DND-41 (cell line): ENCODE measurements around the gene CAPN5.

Experiments
- ATAC-seq: fragments of 200-7000 bp; cut with Tn5 transposase; 3 replicates; pipeline ENCODE4 v1.9.1; 2021; ENCODE audit warnings: low read depth; ENCODE audit not compliant: insufficient read depth
- DNase-seq: peaks from one replicate; pipeline ENCODE4 v3.0.0-alpha.2; 2020
- H2AFZ ChIP-seq: 2 replicates; pipeline ENCODE4 v1.6.0; 2012; ENCODE audit warnings: low read depth, low read length
- H3K27ac ChIP-seq: 2 replicates; pipeline ENCODE4 v1.5.1; 2012; ENCODE audit warnings: low read length, inconsistent platforms
- H3K27me3 ChIP-seq: fragments of 200-600 bp; sonication (generic); 2 replicates; pipeline ENCODE4 v1.6.0; 2012; ENCODE audit warnings: low read length, mild to moderate bottlenecking, inconsistent platforms; ENCODE audit not compliant: insufficient read depth, poor library complexity
- H3K36me3 ChIP-seq: 2 replicates; pipeline ENCODE4 v1.5.1; 2012; ENCODE audit warnings: low read length, inconsistent platforms; ENCODE audit not compliant: insufficient read depth
- H3K4me1 ChIP-seq: 2 replicates; pipeline ENCODE4 v1.5.1; 2012; ENCODE audit warnings: mild to moderate bottlenecking, low read length; ENCODE audit not compliant: insufficient read depth
- H3K4me2 ChIP-seq: 2 replicates; pipeline ENCODE4 v1.6.0; 2012; ENCODE audit warnings: mild to moderate bottlenecking, moderate library complexity, low read length, inconsistent platforms; ENCODE audit not compliant: insufficient read depth
- H3K4me3 ChIP-seq, 2 experiments: fragments of 200-600 bp in 1 of 2; shearing (Covaris generic) in 1 of 2; 2 replicates each; pipeline ENCODE4 v1.5.1; 2012 to 2016; ENCODE audit warnings: inconsistent platforms in 2 of 2, low read length in 2 of 2, mild to moderate bottlenecking in 2 of 2, low read depth in 1 of 2, moderate library complexity in 1 of 2
- H3K79me2 ChIP-seq: 2 replicates; pipeline ENCODE4 v1.6.0; 2012; ENCODE audit warnings: low read length, inconsistent platforms; ENCODE audit not compliant: insufficient read depth
- H3K9ac ChIP-seq: 2 replicates; pipeline ENCODE4 v1.6.0; 2012; ENCODE audit warnings: low read depth, mild to moderate bottlenecking, inconsistent platforms, low read length, moderate library complexity
- H3K9me3 ChIP-seq: 2 replicates; pipeline ENCODE4 v1.5.1; 2012; ENCODE audit warnings: low read length, moderate library complexity, mild to moderate bottlenecking, inconsistent platforms; ENCODE audit not compliant: insufficient read depth, severe bottlenecking
- H4K20me1 ChIP-seq: 2 replicates; pipeline ENCODE4 v1.6.0; 2012; ENCODE audit warnings: low read length; ENCODE audit not compliant: insufficient read depth
- EZH2 ChIP-seq: IDR thresholded peaks from 3 replicates; pipeline ENCODE4 v1.6.1; 2012; ENCODE audit warnings: borderline replicate concordance, low read depth, mild to moderate bottlenecking, moderate library complexity, low read length, inconsistent platforms; ENCODE audit not compliant: severe bottlenecking
- TF ChIP-seq, protein P1 (sequence below): IDR thresholded peaks from 2 replicates; pipeline ENCODE4 v1.5.1; 2012; ENCODE audit warnings: borderline replicate concordance, low read length, moderate library complexity, mild to moderate bottlenecking; ENCODE audit not compliant: poor library complexity, severe bottlenecking; ENCODE audit errors: extremely low read depth

The CAPN5 gene

DNA sequence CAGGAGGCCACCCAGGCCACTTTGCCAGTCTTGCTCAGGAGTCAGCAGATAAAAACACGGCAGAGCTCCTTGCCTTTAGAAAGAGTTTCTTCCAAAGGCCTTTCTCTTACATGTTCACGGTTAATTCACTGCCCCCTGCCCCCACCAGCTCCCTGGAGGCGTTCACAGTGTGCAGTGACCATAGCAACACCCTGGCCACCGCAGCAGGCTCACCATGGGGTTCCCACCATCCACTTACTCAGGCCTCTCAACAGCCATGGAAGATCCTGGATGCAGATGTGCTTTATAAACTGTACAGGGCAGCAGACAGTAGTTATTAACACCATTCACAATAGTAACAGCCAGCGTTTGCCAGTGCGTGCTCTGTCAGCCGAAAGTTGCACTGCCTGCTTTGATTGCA, 50.7 kb downstream of the CAPN5 start:
- no peaks in the 10 kb centered on the region for H3K27me3 ChIP-seq
- peaks cover 2% of the 10 kb centered on the region; the same call in 1 of the 2 replicates for H4K20me1 ChIP-seq
- no peaks in the 10 kb centered on the region; the same call in 1 of the 2 replicates for H3K36me3 ChIP-seq
- H3K4me3 ChIP-seq, result no peak overlapping the region
- H3K4me2 ChIP-seq, result no peak overlapping the region
- peaks cover 7% of the 10 kb centered on the region for H3K4me1 ChIP-seq
- H3K27ac ChIP-seq, result no peak overlapping the region
- H3K9ac ChIP-seq, result no peak overlapping the region
- no peaks in the 10 kb centered on the region for H3K9me3 ChIP-seq
- no peak overlapping the region for H2AFZ ChIP-seq
- H3K79me2 ChIP-seq, result no peaks in the 10 kb centered on the region
- no peak for TF ChIP-seq EZH2
- TF ChIP-seq, protein P1, sequence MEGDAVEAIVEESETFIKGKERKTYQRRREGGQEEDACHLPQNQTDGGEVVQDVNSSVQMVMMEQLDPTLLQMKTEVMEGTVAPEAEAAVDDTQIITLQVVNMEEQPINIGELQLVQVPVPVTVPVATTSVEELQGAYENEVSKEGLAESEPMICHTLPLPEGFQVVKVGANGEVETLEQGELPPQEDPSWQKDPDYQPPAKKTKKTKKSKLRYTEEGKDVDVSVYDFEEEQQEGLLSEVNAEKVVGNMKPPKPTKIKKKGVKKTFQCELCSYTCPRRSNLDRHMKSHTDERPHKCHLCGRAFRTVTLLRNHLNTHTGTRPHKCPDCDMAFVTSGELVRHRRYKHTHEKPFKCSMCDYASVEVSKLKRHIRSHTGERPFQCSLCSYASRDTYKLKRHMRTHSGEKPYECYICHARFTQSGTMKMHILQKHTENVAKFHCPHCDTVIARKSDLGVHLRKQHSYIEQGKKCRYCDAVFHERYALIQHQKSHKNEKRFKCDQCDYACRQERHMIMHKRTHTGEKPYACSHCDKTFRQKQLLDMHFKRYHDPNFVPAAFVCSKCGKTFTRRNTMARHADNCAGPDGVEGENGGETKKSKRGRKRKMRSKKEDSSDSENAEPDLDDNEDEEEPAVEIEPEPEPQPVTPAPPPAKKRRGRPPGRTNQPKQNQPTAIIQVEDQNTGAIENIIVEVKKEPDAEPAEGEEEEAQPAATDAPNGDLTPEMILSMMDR, result no peak
- DNase-seq, result no peak
- ATAC-seq, result no peak

DNA sequence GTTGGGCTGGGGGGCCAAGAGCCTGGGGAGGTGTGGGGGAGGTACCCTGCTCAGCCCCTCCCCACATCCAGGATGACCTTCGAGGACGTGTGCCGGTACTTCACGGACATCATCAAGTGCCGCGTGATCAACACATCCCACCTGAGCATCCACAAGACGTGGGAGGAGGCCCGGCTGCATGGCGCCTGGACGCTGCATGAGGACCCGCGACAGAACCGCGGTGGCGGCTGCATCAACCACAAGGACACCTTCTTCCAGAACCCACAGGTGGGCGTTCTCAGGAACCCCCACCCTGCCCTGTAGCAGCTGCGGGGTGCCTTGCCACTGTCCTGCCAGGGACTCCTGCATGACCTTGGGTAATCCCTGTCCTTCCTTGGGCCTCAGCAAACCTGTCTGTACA, 51.3 kb downstream of the CAPN5 start:
- no peaks in the 10 kb centered on the region; the same call in 1 of the 2 replicates for H3K36me3 ChIP-seq
- no peak overlapping the region for H2AFZ ChIP-seq
- H3K27ac ChIP-seq, result no peak overlapping the region
- no peak overlapping the region for H3K4me3 ChIP-seq
- H3K4me1 ChIP-seq, result peaks cover 7% of the 10 kb centered on the region
- no peak overlapping the region for H3K4me2 ChIP-seq
- TF ChIP-seq, protein P1, result no peak
- TF ChIP-seq EZH2, result no peak
- ATAC-seq, result no peak
- no peak for DNase-seq
- no peaks in the 10 kb centered on the region for H3K79me2 ChIP-seq
- H3K9ac ChIP-seq, result no peak overlapping the region
- H4K20me1 ChIP-seq, result peaks cover 1% of the 10 kb centered on the region; the same call in 1 of the 2 replicates
- no peaks in the 10 kb centered on the region for H3K9me3 ChIP-seq
- no peaks in the 10 kb centered on the region for H3K27me3 ChIP-seq

DNA sequence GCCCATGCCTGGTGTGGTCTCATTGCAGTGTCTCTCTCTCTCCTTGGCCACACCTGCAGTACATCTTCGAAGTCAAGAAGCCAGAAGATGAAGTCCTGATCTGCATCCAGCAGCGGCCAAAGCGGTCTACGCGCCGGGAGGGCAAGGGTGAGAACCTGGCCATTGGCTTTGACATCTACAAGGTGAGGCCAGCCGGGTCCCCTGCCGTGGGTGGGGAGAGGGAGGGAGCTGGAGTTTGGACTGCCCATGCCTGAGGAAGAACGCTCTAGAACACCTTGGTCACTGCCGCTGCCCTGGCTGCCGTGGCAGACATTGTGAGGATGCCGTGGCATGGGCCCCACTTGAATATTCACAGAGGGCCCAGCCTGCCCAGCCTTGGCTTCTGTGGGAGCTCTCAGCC, 52.2 kb downstream of the CAPN5 start:
- H4K20me1 ChIP-seq, result no peaks in the 10 kb centered on the region
- DNase-seq, result no peak
- H3K27me3 ChIP-seq, result no peaks in the 10 kb centered on the region
- no peaks in the 10 kb centered on the region; the same call in 1 of the 2 replicates for H3K36me3 ChIP-seq
- no peak overlapping the region for H2AFZ ChIP-seq
- no peak overlapping the region for H3K9ac ChIP-seq
- TF ChIP-seq, protein P1, result no peak
- TF ChIP-seq EZH2, result no peak
- H3K4me3 ChIP-seq, result no peak overlapping the region
- no peak for ATAC-seq
- no peak overlapping the region for H3K27ac ChIP-seq
- H3K4me2 ChIP-seq, result no peak overlapping the region
- H3K9me3 ChIP-seq, result no peaks in the 10 kb centered on the region
- peaks cover 7% of the 10 kb centered on the region for H3K4me1 ChIP-seq
- H3K79me2 ChIP-seq, result no peaks in the 10 kb centered on the region

- no peaks in the 10 kb centered on the region; the same call in 1 of the 2 replicates for H3K36me3 ChIP-seq
- no peak overlapping the region for H3K4me3 ChIP-seq
- H4K20me1 ChIP-seq, result no peaks in the 10 kb centered on the region
- no peaks in the 10 kb centered on the region for H3K27me3 ChIP-seq
- H3K9ac ChIP-seq, result no peak overlapping the region
- DNase-seq (no peak), ATAC-seq (no peak)
- no peak overlapping the region for H3K27ac ChIP-seq
- H3K4me2 ChIP-seq, result no peak overlapping the region
- TF ChIP-seq, protein P1, result no peak
- TF ChIP-seq EZH2, result no peak
- no peaks in the 10 kb centered on the region for H3K9me3 ChIP-seq
- no peaks in the 10 kb centered on the region for H3K79me2 ChIP-seq
- no peak overlapping the region for H2AFZ ChIP-seq
- peaks cover 7% of the 10 kb centered on the region for H3K4me1 ChIP-seq
Measured at GRCh38 chr11:77119531-77119936, 52.8 kb downstream of the CAPN5 start.
